ENCODE data around the gene SHH.

Gene SHH

DNA sequence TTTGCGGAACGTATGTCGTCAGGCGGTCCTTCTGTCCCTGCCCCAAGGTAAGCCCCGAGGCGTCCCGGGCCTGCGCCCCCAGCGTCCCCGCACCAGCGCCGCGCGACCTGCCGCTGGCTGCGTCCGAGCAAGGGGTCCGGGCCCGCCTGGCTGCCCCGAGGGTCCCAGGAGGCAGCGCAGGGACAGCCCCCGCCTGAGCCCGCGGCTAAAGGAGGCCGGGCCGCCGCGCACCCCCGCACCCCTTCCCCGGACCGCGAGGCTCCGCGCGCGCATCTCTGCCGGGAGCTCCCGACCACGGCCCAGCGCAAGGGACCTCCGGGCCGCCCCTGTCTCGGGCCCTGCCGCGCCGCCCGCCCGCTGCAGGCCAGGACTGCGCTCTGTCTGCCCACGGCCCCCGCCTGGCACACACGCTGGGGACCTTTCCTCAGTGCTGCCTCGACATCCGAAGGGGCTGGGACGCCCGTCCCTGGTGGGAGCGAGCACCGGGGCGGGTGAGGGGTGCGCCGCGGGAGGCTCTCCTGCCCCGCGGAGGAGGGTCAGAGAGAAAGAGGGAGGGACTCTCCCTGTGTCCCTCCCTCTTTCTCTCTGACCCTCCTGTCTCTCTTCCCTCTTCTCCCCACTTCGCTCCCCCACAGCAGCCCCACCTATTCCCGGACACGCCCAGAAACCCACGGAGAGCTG is 25.0 kb downstream of the SHH start:
- H3K4me3 Mint-ChIP-seq: no peak overlapping the region
- H3K27me3 Mint-ChIP-seq: peaks cover 13% of the 10 kb centered on the region
- peaks cover 11% of the 10 kb centered on the region for H3K4me1 Mint-ChIP-seq (ENCODE audit: low read depth)
- H3K36me3 Mint-ChIP-seq (ENCODE audit: low read depth): peaks cover 24% of the 10 kb centered on the region
- no peaks in the 10 kb centered on the region for H3K9me3 Mint-ChIP-seq
- H3K27ac Mint-ChIP-seq: no peak overlapping the region

GRCh38 chr7:155786491-155786890 is 25.8 kb downstream of the SHH start:
- Mint-ChIP-seq H3K4me3 (no peak overlapping the region), H3K27ac (no peak overlapping the region), H3K4me1 (ENCODE audit: low read depth) (peaks cover 11% of the 10 kb centered on the region), H3K36me3 (ENCODE audit: low read depth) (peaks cover 30% of the 10 kb centered on the region), H3K9me3 (no peaks in the 10 kb centered on the region), H3K27me3 (peaks cover 13% of the 10 kb centered on the region)

DNA sequence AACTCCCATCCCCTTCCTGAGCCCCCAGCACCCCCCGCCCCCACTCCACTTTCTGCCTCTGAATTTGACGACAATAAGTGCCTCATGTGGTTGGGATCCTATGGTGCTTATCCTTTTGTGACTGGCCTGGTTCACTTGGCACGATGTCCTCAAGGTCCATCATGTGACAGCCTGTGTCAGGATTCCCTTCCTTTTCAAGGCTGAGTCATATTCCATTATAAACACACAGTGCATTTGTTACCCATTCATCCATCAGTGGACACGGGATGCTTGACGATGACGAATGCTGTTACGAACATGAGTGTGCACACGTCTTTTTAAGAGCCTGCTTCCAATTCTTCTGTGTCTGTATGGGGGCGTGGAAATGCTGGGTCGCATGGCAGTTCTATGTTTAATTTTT is 26.7 kb downstream of the SHH start:
- Mint-ChIP-seq H3K9me3 (no peaks in the 10 kb centered on the region), H3K4me1 (ENCODE audit: low read depth) (peaks cover 11% of the 10 kb centered on the region), H3K27ac (no peak overlapping the region), H3K27me3 (peaks cover 13% of the 10 kb centered on the region), H3K36me3 (ENCODE audit: low read depth) (peaks cover 40% of the 10 kb centered on the region), H3K4me3 (no peak overlapping the region)

GRCh38 chr7:155782466-155782865 is 29.8 kb downstream of the SHH start:
- peaks cover 62% of the 10 kb centered on the region for H3K36me3 Mint-ChIP-seq (ENCODE audit: low read depth)
- H3K4me3 Mint-ChIP-seq: no peak overlapping the region
- no peak overlapping the region for H3K27ac Mint-ChIP-seq
- peaks cover 7% of the 10 kb centered on the region for H3K27me3 Mint-ChIP-seq
- H3K9me3 Mint-ChIP-seq: no peaks in the 10 kb centered on the region
- peaks cover 6% of the 10 kb centered on the region for H3K4me1 Mint-ChIP-seq (ENCODE audit: low read depth)

- peaks cover 4% of the 10 kb centered on the region for H3K4me1 Mint-ChIP-seq (ENCODE audit: low read depth)
- H3K27ac Mint-ChIP-seq: no peak overlapping the region
- peaks cover 68% of the 10 kb centered on the region for H3K36me3 Mint-ChIP-seq (ENCODE audit: low read depth)
- H3K27me3 Mint-ChIP-seq: peaks cover 7% of the 10 kb centered on the region
- H3K9me3 Mint-ChIP-seq: no peaks in the 10 kb centered on the region
- H3K4me3 Mint-ChIP-seq: no peak overlapping the region
Observed at GRCh38 chr7:155781433-155781832, 30.8 kb downstream of the SHH start.

DNA sequence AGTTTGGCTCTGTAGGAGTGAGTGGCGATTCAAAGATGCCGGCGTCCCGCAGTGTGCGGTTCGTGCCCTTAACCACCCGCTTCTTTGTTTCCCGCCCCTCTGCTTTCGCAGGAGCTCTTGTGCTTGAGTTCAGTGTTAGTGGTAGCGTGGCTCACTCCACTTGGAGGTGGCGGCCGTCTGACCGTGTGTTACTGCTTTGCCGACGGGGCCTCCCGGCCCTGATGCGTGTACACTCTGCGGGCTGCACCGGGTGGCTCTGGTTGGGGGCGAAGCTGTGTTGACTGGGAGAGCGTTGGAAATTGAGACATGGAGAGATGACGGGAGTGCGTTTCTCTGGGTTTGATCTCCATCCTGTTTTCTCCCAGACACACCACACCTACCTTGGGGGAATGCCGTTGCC is 31.4 kb downstream of the SHH start:
- Mint-ChIP-seq H3K27ac (no peak overlapping the region), H3K27me3 (peaks cover 1% of the 10 kb centered on the region), H3K9me3 (no peaks in the 10 kb centered on the region), H3K4me1 (ENCODE audit: low read depth) (no peaks in the 10 kb centered on the region), H3K4me3 (no peak overlapping the region), H3K36me3 (ENCODE audit: low read depth) (peaks cover 68% of the 10 kb centered on the region)

GRCh38 chr7:155778349-155778748 is 33.9 kb downstream of the SHH start:
- Mint-ChIP-seq H3K27me3 (no peaks in the 10 kb centered on the region), H3K36me3 (ENCODE audit: low read depth) (peaks cover 83% of the 10 kb centered on the region), H3K4me1 (ENCODE audit: low read depth) (no peaks in the 10 kb centered on the region), H3K4me3 (no peak overlapping the region), H3K9me3 (no peaks in the 10 kb centered on the region), H3K27ac (no peak overlapping the region)

GRCh38 chr7:155776606-155777005 is 35.7 kb downstream of the SHH start:
- Mint-ChIP-seq H3K9me3 (no peaks in the 10 kb centered on the region), H3K27ac (no peak overlapping the region), H3K36me3 (ENCODE audit: low read depth) (peaks cover 79% of the 10 kb centered on the region), H3K4me1 (ENCODE audit: low read depth) (no peaks in the 10 kb centered on the region), H3K27me3 (no peaks in the 10 kb centered on the region), H3K4me3 (no peak overlapping the region)

GRCh38 chr7:155775691-155776090 is 36.6 kb downstream of the SHH start:
- no peak overlapping the region for H3K4me3 Mint-ChIP-seq
- no peaks in the 10 kb centered on the region for H3K9me3 Mint-ChIP-seq
- H3K4me1 Mint-ChIP-seq (ENCODE audit: low read depth): no peaks in the 10 kb centered on the region
- H3K27ac Mint-ChIP-seq: no peak overlapping the region
- H3K27me3 Mint-ChIP-seq: no peaks in the 10 kb centered on the region
- H3K36me3 Mint-ChIP-seq (ENCODE audit: low read depth): peaks cover 76% of the 10 kb centered on the region

GRCh38 chr7:155774947-155775346 is 37.3 kb downstream of the SHH start:
- Mint-ChIP-seq H3K27me3 (no peaks in the 10 kb centered on the region), H3K4me1 (ENCODE audit: low read depth) (no peaks in the 10 kb centered on the region), H3K9me3 (no peaks in the 10 kb centered on the region), H3K27ac (no peak overlapping the region), H3K36me3 (ENCODE audit: low read depth) (peaks cover 76% of the 10 kb centered on the region), H3K4me3 (no peak overlapping the region)

- Mint-ChIP-seq H3K4me3 (no peak overlapping the region), H3K9me3 (no peaks in the 10 kb centered on the region), H3K27me3 (no peaks in the 10 kb centered on the region), H3K27ac (no peak overlapping the region), H3K4me1 (ENCODE audit: low read depth) (no peaks in the 10 kb centered on the region), H3K36me3 (ENCODE audit: low read depth) (peaks cover 75% of the 10 kb centered on the region)
Observed at GRCh38 chr7:155773531-155773930, 38.7 kb downstream of the SHH start.

DNA sequence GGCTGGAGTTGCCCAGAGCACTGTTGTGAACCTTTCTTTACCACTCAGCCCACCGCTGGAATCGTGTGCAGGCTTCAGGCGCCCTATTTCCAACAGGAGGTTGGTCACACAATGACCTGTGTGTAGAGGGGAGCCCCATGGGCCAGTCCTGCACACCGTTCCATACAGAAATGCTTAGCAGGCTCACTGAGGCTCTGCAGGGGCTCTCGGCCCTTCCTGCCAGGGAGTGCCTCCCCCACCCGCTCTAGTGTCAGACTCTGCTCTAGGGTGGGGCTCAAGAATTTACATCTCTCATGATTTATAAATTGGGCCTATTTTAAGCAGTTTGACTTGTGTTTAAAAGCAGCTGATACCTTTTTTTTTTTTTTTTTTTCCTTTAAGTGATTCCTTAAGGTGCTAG is 42.0 kb downstream of the SHH start:
- no peak overlapping the region for H3K27ac Mint-ChIP-seq
- H3K9me3 Mint-ChIP-seq: no peaks in the 10 kb centered on the region
- no peak overlapping the region for H3K4me3 Mint-ChIP-seq
- H3K36me3 Mint-ChIP-seq (ENCODE audit: low read depth): peaks cover 69% of the 10 kb centered on the region
- H3K27me3 Mint-ChIP-seq: no peaks in the 10 kb centered on the region
- peaks cover 8% of the 10 kb centered on the region for H3K4me1 Mint-ChIP-seq (ENCODE audit: low read depth)

GRCh38 chr7:155769701-155770100 is 42.6 kb downstream of the SHH start:
- Mint-ChIP-seq H3K4me1 (ENCODE audit: low read depth) (peaks cover 14% of the 10 kb centered on the region), H3K36me3 (ENCODE audit: low read depth) (peaks cover 69% of the 10 kb centered on the region), H3K9me3 (no peaks in the 10 kb centered on the region), H3K27me3 (no peaks in the 10 kb centered on the region), H3K4me3 (no peak overlapping the region), H3K27ac (no peak overlapping the region)

- Mint-ChIP-seq H3K4me3 (no peak overlapping the region), H3K36me3 (ENCODE audit: low read depth) (peaks cover 66% of the 10 kb centered on the region), H3K27me3 (no peaks in the 10 kb centered on the region), H3K9me3 (no peaks in the 10 kb centered on the region), H3K27ac (no peak overlapping the region), H3K4me1 (ENCODE audit: low read depth) (peaks cover 38% of the 10 kb centered on the region)
Observed at GRCh38 chr7:155766966-155767916, 45.0 kb downstream of the SHH start.

DNA sequence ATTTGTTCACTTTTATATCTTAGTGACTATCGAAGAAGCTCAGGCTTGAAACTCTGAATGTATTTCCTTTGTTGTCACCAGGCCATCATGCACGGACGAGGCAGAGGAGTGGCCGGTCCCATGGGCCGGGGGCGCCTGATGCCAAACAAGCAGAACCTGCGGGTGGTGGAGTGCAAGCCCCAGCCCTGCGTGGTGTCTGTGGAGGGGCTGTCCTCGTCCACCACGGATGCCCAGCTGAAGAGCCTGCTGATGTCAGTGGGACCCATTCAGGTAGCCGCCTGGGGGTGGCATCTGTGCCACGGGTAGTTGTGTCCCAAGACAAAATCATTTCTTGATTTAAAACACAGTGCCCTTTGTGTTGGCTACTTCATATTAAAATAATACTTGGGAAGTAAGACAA is 45.9 kb downstream of the SHH start:
- Mint-ChIP-seq H3K4me3 (no peak overlapping the region), H3K9me3 (no peaks in the 10 kb centered on the region), H3K27me3 (no peaks in the 10 kb centered on the region), H3K36me3 (ENCODE audit: low read depth) (peaks cover 72% of the 10 kb centered on the region), H3K4me1 (ENCODE audit: low read depth) (peaks cover 47% of the 10 kb centered on the region), H3K27ac (no peak overlapping the region)

Measured in stimulated activated naive CD8-positive, alpha-beta T cell treated with anti-CD3 and anti-CD28 coated beads, Interleukin-15, Interleukin-2, amounts not matched to agents 100 ng/mL and 50 ng/mL, for 24 hours (primary cell).